IMR-90 (cell line): ENCODE results near the gene COPS9. TPM values are rescaled to one million over a fixed set of nuclear protein-coding genes. Genes with fewer than 3 reads are reported as not detected.

Experiments used
- ATAC-seq: fragments of 200-7000 bp; cut with Tn5 transposase; 2 replicates; pipeline ENCODE4 v1.9.1; 2020; ENCODE audit warnings: low read depth, mild to moderate bottlenecking, moderate library complexity
- BruUV-seq: library from RNA; stranded (reverse); fragments of 400-500 nt; replicated peaks from 2 replicates; lab custom pipeline; 2021; lab: Mats Ljungman, UMichigan
- CTCF ChIA-PET: fragments of 300-600 bp; formaldehyde crosslinking; extraction: SDS; loops from one replicate; lab custom pipeline; 2021; ENCODE audit warnings: antibody characterized with exemption; lab: Yijun Ruan, JAX
- POLR2A ChIA-PET: fragments of 300-600 bp; sonication (Branson Sonifier 250); formaldehyde crosslinking; loops from one replicate; lab custom pipeline; 2022; ENCODE audit warnings: antibody characterized with exemption; ENCODE audit not compliant: unreplicated experiment; lab: Charles Lee
- DNase-seq: peaks from one replicate; pipeline ENCODE4 v3.0.0; 2013
- H2AFZ ChIP-seq: replicated peaks from 2 replicates; pipeline ENCODE3; 2013; ENCODE audit warnings: low read length, mild to moderate bottlenecking; ENCODE audit not compliant: poor library complexity
- H2AK5ac ChIP-seq: 2 replicates; pipeline ENCODE4 v1.6.1; 2013; ENCODE audit warnings: low read depth, low read length, inconsistent platforms
- H2AK9ac ChIP-seq: replicated peaks from 2 replicates; pipeline ENCODE3; 2013; ENCODE audit warnings: mild to moderate bottlenecking, low read depth, low read length, moderate library complexity; ENCODE audit not compliant: poor library complexity
- H2BK120ac ChIP-seq: 2 replicates; pipeline ENCODE4 v1.6.1; 2013; ENCODE audit warnings: low read depth, low read length, inconsistent platforms
- H2BK15ac ChIP-seq: 3 replicates; pipeline ENCODE4 v1.6.1; 2013; ENCODE audit warnings: low read depth, low read length, inconsistent platforms
- H2BK20ac ChIP-seq: 2 replicates; pipeline ENCODE4 v1.6.1; 2013; ENCODE audit warnings: low read depth, mild to moderate bottlenecking, inconsistent platforms, low read length, moderate library complexity
- H2BK5ac ChIP-seq: 2 replicates; pipeline ENCODE4 v1.6.1; 2013; ENCODE audit warnings: mild to moderate bottlenecking, low read depth, low read length, inconsistent platforms; ENCODE audit not compliant: poor library complexity, severe bottlenecking
- H3K14ac ChIP-seq: replicated peaks from 2 replicates; pipeline ENCODE4 v1.6.1; 2013; ENCODE audit warnings: low read depth, low read length, inconsistent platforms
- H3K18ac ChIP-seq: 2 replicates; pipeline ENCODE4 v1.6.1; 2013; ENCODE audit warnings: low read depth, low read length, control low read depth
- H3K23ac ChIP-seq: 2 replicates; pipeline ENCODE4 v1.6.1; 2013; ENCODE audit warnings: low read depth, low read length, inconsistent platforms
- H3K27ac ChIP-seq: 2 replicates; pipeline ENCODE4 v1.5.1; 2013; ENCODE audit warnings: mild to moderate bottlenecking, control low read depth, low read length; ENCODE audit not compliant: insufficient read depth
- H3K27me3 ChIP-seq: 2 replicates; pipeline ENCODE4 v1.6.1; 2013; ENCODE audit warnings: low read length; ENCODE audit not compliant: control insufficient read depth, insufficient read depth
- H3K36me3 ChIP-seq: 2 replicates; pipeline ENCODE4 v1.6.1; 2013; ENCODE audit warnings: low read length, mixed read lengths; ENCODE audit not compliant: control insufficient read depth, insufficient read depth
- H3K4ac ChIP-seq: 2 replicates; pipeline ENCODE4 v1.6.1; 2013; ENCODE audit warnings: low read depth, low read length, inconsistent platforms
- H3K4me1 ChIP-seq: 2 replicates; pipeline ENCODE4 v1.6.1; 2013; ENCODE audit warnings: low read length, mixed read lengths; ENCODE audit not compliant: control insufficient read depth, insufficient read depth
- H3K4me2 ChIP-seq: 2 replicates; pipeline ENCODE4 v1.6.1; 2013; ENCODE audit warnings: low read depth, mild to moderate bottlenecking, control low read depth, low read length, moderate library complexity
- H3K4me3 ChIP-seq: 2 replicates; pipeline ENCODE4 v1.5.1; 2013; ENCODE audit warnings: low read depth, mild to moderate bottlenecking, control low read depth, low read length, moderate library complexity; ENCODE audit not compliant: insufficient read depth
- H3K56ac ChIP-seq: 2 replicates; pipeline ENCODE4 v1.6.1; 2013; ENCODE audit warnings: low read length, inconsistent platforms; ENCODE audit not compliant: insufficient read depth; ENCODE audit errors: extremely low read depth
- H3K79me1 ChIP-seq, 2 experiments: 2 replicates each; pipeline ENCODE4 v1.6.1; 2013; ENCODE audit warnings: low read length in 2 of 2, inconsistent platforms in 1 of 2, low read depth in 1 of 2
- H3K9ac ChIP-seq: 2 replicates; pipeline ENCODE4 v1.6.1; 2013; ENCODE audit warnings: low read depth, low read length, control low read depth
- H3K9me1 ChIP-seq: 2 replicates; pipeline ENCODE4 v1.6.1; 2013; ENCODE audit warnings: low read length, inconsistent platforms; ENCODE audit not compliant: insufficient read depth
- H3K9me3 ChIP-seq: 2 replicates; pipeline ENCODE4 v1.6.1; 2013; ENCODE audit warnings: low read length; ENCODE audit not compliant: control insufficient read depth, insufficient read depth
- H4K20me1 ChIP-seq: 2 replicates; pipeline ENCODE4 v1.6.1; 2013; ENCODE audit warnings: low read length, inconsistent platforms; ENCODE audit not compliant: insufficient read depth
- H4K5ac ChIP-seq: 2 replicates; pipeline ENCODE4 v1.6.1; 2013; ENCODE audit warnings: mild to moderate bottlenecking, low read depth, low read length, control low read depth
- H4K8ac ChIP-seq, 2 experiments: 2 replicates each; pipeline ENCODE4 v1.6.1; 2013; ENCODE audit warnings: low read depth in 2 of 2, low read length in 2 of 2, control low read depth in 1 of 2, inconsistent platforms in 1 of 2
- H4K91ac ChIP-seq: 2 replicates; pipeline ENCODE4 v1.6.1; 2013; ENCODE audit warnings: low read depth, low read length, inconsistent platforms; ENCODE audit not compliant: insufficient read depth
- FOS ChIP-seq: fragments of 150-350 bp; IDR thresholded peaks from 2 replicates; pipeline ENCODE4 v1.6.1; 2016; ENCODE audit warnings: low read depth, low read length
- NFE2L2 ChIP-seq: fragments of 150-350 bp; IDR thresholded peaks from 2 replicates; pipeline ENCODE4 v1.6.1; 2016; ENCODE audit warnings: low read depth, mild to moderate bottlenecking, low read length
- USF2 ChIP-seq: fragments of 150-350 bp; IDR thresholded peaks from 2 replicates; pipeline ENCODE4 v1.6.1; 2017; ENCODE audit warnings: mild to moderate bottlenecking, antibody characterized with exemption, low read length, low read depth
- whole genome bisulfite sequencing, 2 experiments: methylation state at CpG; one replicate each; pipeline versions ENCODE4 v1.1.5 to v1.1.7; 2013; ENCODE audit warnings: missing lambda C conversion rate in 2 of 2; ENCODE audit not compliant: insufficient read length in 1 of 2; ENCODE audit errors: extremely low coverage in 2 of 2; 5-methylcytosine and 5-hydroxymethylcytosine counted together
- dilution Hi-C: fragments of 300-500 bp; cut with HindIII; formaldehyde crosslinking; loops from one replicate; pipeline ENCODE4 v1.14.3; 2018; ENCODE audit warnings: low sequenced_read_pairs; ENCODE audit not compliant: unreplicated experiment
- in situ Hi-C: fragments of 300-500 bp; cut with MboI; formaldehyde crosslinking; loops from 3 replicates; pipeline ENCODE4 v1.14.3; 2019; ENCODE audit warnings: low sequenced_read_pairs, inconsistent platforms, mixed read lengths
- intact Hi-C: fragments of 100-400 bp; cut with micrococcal nuclease; formaldehyde crosslinking; loops from 2 replicates; pipeline ENCODE4 v1.10.0; 2022
- polyA plus RNA-seq, 3 experiments: library from polyadenylated mRNA; depleted of rRNA; stranded (reverse); fragments of >200 nt; gene quantifications; 2 replicates each; pipeline ENCODE4 v1.2.3, GENCODE V29; 2012; ENCODE audit warnings: low replicate concordance in 1 of 3
- total RNA-seq: library from RNA; depleted of rRNA; stranded (reverse); fragments of >200 nt; gene quantifications from 2 replicates; pipeline ENCODE4 v1.2.3, GENCODE V29; 2012

The COPS9 gene
- total and polyA plus RNA-seq, 2 of the 4 experiments (the other 2 are of a cell fraction) = 85.9 to 309 TPM

GRCh38 chr2:240114233-240114632 is 21.9 kb downstream of the COPS9 start:
- in situ Hi-C loops (no loop called here), intact Hi-C loops (no loop called here), dilution Hi-C loops (no loop called here)
- Histone ChIP-seq H3K9ac (no peak overlapping the region), H3K79me1 (no peaks in the 10 kb centered on the region), H3K4me3 (no peak overlapping the region), H4K5ac (no peak overlapping the region), H3K27ac (no peak overlapping the region), H4K20me1 (no peaks in the 10 kb centered on the region), H3K23ac (no peak overlapping the region), H2BK15ac (no peak overlapping the region), H2AK9ac (no peak overlapping the region), H2BK20ac (no peak overlapping the region), H3K18ac (no peak overlapping the region), H3K27me3 (peaks cover 14% of the 10 kb centered on the region), H3K4me2 (no peak overlapping the region), H3K4ac (no peak overlapping the region), H3K9me3 (no peaks in the 10 kb centered on the region), H2BK120ac (no peak overlapping the region), H3K9me1 (peaks cover 2% of the 10 kb centered on the region; the same call in 1 of the 2 replicates), H2AK5ac (no peak overlapping the region), H3K56ac (no peak overlapping the region), H4K91ac (no peak overlapping the region), H3K14ac (no peak overlapping the region), H4K8ac (no peak overlapping the region), H2AFZ (no peak overlapping the region), H2BK5ac (no peak overlapping the region), H3K36me3 (no peaks in the 10 kb centered on the region), H3K4me1 (no peaks in the 10 kb centered on the region)
- WGBS, 2 experiments = 90% methylated on average over 2 of the region's 6 CpGs; no CpG with 5 or more reads in 1 of the 2 experiments
- CTCF ChIA-PET = interaction anchor here (0.5 kb wide), 1 partner anchor 186 kb away, joined by 4 read pairs; no protein-coding TSS in a partner anchor
- no TSS peak for BruUV-seq
- DNase-seq = no peak
- POLR2A ChIA-PET = no interaction called here
- ATAC-seq = no peak
- TF ChIP-seq NFE2L2 (no peak), FOS (no peak), USF2 (no peak)
